Dedifferentiated amniotic fluid mesenchymal stem cell (primary cell): ENCODE data around the gene FBXO33.
A peak's percentile ranks its signal among the peaks of the same experiment; 100 is the strongest.
"Not testable (repeated sequence)": the region's sequence is repeated elsewhere in the genome, so short reads cannot be mapped to it uniquely, and the experiment has no call there.

Experiments used
- DNase-seq: peaks from one replicate; pipeline ENCODE4 v3.0.0-alpha.2; 2016; ENCODE audit errors: extremely low spot score

Gene FBXO33

GRCh38 chr14:39369029-39369428 lies 63.2 kb downstream of the FBXO33 start:
- no peak for DNase-seq

- DNase-seq = peak; percentile 71
Measured at GRCh38 chr14:39368261-39368959, 63.8 kb downstream of the FBXO33 start.

- DNase-seq = no peak
Measured at GRCh38 chr14:39367387-39367751, 64.9 kb downstream of the FBXO33 start.

GRCh38 chr14:39366460-39367386 lies 65.5 kb downstream of the FBXO33 start:
- DNase-seq = no peak

GRCh38 chr14:39365354-39365753 lies 66.9 kb downstream of the FBXO33 start:
- no peak for DNase-seq

- no peak for DNase-seq
Measured at GRCh38 chr14:39364509-39364908, 67.7 kb downstream of the FBXO33 start.

GRCh38 chr14:39361556-39361955 lies 70.7 kb downstream of the FBXO33 start:
- not testable (repeated sequence) for DNase-seq

GRCh38 chr14:39360316-39360715 lies 71.9 kb downstream of the FBXO33 start:
- no peak for DNase-seq

GRCh38 chr14:39359069-39359468 lies 73.2 kb downstream of the FBXO33 start:
- not testable (repeated sequence) for DNase-seq

- DNase-seq = no peak
Measured at GRCh38 chr14:39351708-39352107, 80.5 kb downstream of the FBXO33 start.

GRCh38 chr14:39350866-39351265 lies 81.4 kb downstream of the FBXO33 start:
- DNase-seq = no peak
